ENCODE results near the gene UCP1.
A peak's percentile ranks its signal among the peaks of the same experiment; 100 is the strongest.
"Not testable (repeated sequence)": the region's sequence is repeated elsewhere in the genome, so short reads cannot be mapped to it uniquely, and the experiment has no call there.

UCP1 gene

DNA sequence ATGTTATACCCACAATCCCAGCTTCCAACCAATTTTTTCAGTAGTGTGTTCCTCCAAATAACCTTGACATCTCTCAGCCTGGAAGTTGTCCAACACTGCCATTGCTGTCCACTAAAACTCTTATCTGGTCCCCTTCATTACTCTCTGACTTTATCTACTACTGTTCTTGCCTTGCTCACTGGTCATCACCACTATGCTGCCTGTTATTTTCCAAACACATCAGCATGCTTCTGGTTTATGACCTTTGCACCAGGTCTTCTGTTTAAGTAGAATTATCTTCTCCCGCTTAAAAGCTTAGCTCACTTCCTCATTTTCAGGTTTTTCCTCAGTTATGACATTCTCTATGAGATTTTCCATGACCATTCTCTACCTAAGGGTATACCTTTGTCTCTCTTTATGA, 39.3 kb downstream of the UCP1 start:
- no peak for DNase-seq

- DNase-seq: peak; percentile 96 to 97
These were observed 44.7 kb downstream of the UCP1 start, which contains the start of gene ELMOD2 for GRCh38 chr4:140523857-140524742. Gene ELMOD2 (plus strand): TSS chr4:140524168. CDS start chr4:140525429, 1,261 bp downstream.

- DNase-seq: no peak
These were observed 45.3 kb downstream of the UCP1 start for GRCh38 chr4:140523370-140523856.

DNA sequence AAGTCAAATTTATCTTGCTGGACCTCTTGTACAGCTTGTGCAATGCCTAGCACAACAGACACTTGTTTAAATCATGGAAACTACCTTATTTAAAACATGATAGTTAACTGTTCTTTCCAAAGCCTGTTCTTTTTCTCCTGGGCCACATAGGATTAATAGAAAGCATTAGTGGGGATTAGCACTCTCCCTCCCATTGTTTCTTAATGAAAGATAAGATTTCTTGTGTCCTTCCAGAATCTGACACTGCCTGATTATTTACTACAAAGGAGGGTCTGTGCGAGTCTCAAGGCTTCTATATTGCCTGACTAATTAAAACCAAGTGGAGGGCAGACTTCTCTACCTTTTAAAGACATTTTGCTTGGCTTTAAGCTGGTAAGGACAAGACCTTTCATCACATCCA, 53.3 kb downstream of the UCP1 start:
- DNase-seq: no peak

DNA sequence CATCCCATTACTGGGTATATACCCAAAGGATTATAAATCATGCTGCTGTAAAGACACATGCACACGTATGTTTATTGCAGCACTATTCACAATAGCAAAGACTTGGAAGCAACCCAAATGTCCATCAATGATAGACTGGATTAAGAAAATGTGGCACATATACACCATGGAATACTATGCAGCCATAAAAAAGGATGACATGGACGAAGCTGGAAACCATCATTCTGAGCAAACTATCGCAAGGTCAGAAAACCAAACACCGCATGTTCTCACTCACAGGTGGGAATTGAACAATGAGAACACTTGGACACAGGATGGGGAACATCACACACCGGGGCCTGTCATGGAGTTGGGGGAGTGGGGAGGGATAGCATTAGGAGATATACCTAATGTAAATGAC, 55.0 kb downstream of the UCP1 start:
- DNase-seq: not testable (repeated sequence)

Data from activated CD4-positive, alpha-beta T cell treated with anti-CD3 and anti-CD28 coated beads for 4 hours (primary cell).